ENCODE data around the gene GNAZ. TPM values are rescaled to one million over a fixed set of nuclear protein-coding genes. Genes with fewer than 3 reads are reported as not detected.

GNAZ gene
- total RNA-seq, 1 experiment from 2014 or later = 5.0 TPM

DNA sequence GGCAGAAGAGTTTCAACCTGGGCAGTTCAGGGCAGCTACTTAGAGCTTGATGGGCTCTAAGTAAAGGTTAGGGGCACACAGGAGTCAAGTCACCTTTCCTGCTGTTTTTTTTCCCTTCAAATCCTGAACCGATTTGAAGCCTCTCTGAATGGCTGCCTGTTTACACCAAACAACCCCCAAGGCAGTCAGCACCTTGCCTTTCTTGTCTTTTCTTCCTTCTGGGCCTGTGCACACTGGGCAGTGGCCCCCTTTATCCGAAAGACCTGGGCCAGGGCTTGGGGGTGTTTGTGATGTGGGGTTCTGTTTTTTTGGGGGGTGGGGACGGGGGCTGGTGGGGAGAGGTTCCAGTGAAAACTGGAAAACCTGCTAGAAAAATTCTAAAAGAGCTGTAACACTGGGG, 67.1 kb downstream of the GNAZ start:
- H3K56ac ChIP-seq (ENCODE audit: insufficient read length, low read depth, low read length) = no peak overlapping the region
- H4K5ac ChIP-seq (ENCODE audit: insufficient read length, low read depth, low read length) = no peak overlapping the region
- no peak overlapping the region for H2AK5ac ChIP-seq (ENCODE audit: insufficient read length, low read length)
- no peak overlapping the region for H2BK120ac ChIP-seq (ENCODE audit: low read depth, low read length, poor library complexity, severe bottlenecking)
- H3K23ac ChIP-seq (ENCODE audit: insufficient read length, low read depth, low read length) = no peak overlapping the region
- Mint-ChIP-seq H3K9me3 (no peaks in the 10 kb centered on the region; a peak in 2 of 5 replicates), H3K27me3 (ENCODE audit: low read depth) (peaks cover 37% of the 10 kb centered on the region), H3K4me3 (no peak overlapping the region), H3K36me3 (ENCODE audit: insufficient read depth in 1 of 3, low read depth in 3 of 3) (no peaks in the 10 kb centered on the region), H3K4me1 (peaks cover 8 to 29% of the 10 kb centered on the region in 2 experiments), H3K27ac (no peak overlapping the region; a peak in 1 of 7 replicates)
- H4K91ac ChIP-seq (ENCODE audit: insufficient read length, low read depth, low read length) = no peak overlapping the region
- no peak overlapping the region for H2AFZ ChIP-seq (ENCODE audit: low read length)
- H2BK15ac ChIP-seq (ENCODE audit: low read depth, low read length) = no peak overlapping the region
- no peaks in the 10 kb centered on the region for H3K27me3 ChIP-seq (ENCODE audit: insufficient read depth, low read length)
- H2BK20ac ChIP-seq (ENCODE audit: low read depth, low read length, poor library complexity, severe bottlenecking) = no peak overlapping the region
- WGBS (ENCODE audit: extremely low coverage, insufficient read length, low lambda C conversion rate) = no CpG with 5 or more reads among the region's 3 CpGs
- no peaks in the 10 kb centered on the region for H3K79me1 ChIP-seq (ENCODE audit: insufficient read depth, low read depth, low read length, poor library complexity, severe bottlenecking)
- no peak overlapping the region for H2BK12ac ChIP-seq (ENCODE audit: insufficient read length, low read depth, low read length)
- no peaks in the 10 kb centered on the region for H4K20me1 ChIP-seq (ENCODE audit: control insufficient read depth, insufficient read depth, insufficient read length)
- no peak overlapping the region for H3K14ac ChIP-seq (ENCODE audit: insufficient read depth, low read length)
- H3K9me3 ChIP-seq (ENCODE audit: control insufficient read depth, low read depth, low read length) = no peaks in the 10 kb centered on the region
- no peak overlapping the region for H3T11ph ChIP-seq (ENCODE audit: low read length)
- no peak overlapping the region for H3K18ac ChIP-seq (ENCODE audit: insufficient read length, low read depth, low read length)
- no peaks in the 10 kb centered on the region for H3K79me2 ChIP-seq (ENCODE audit: insufficient read depth, low read length)
- H3K4me1 ChIP-seq (ENCODE audit: insufficient read depth, low read length) = no peaks in the 10 kb centered on the region; the same call in 1 of the 2 replicates
- H4K8ac ChIP-seq (replicated peaks; ENCODE audit: insufficient read length, low read depth, low read length) = no peak overlapping the region
- H2BK5ac ChIP-seq (ENCODE audit: insufficient read length, low read length) = no peak overlapping the region
- TF ChIP-seq, protein P1, sequence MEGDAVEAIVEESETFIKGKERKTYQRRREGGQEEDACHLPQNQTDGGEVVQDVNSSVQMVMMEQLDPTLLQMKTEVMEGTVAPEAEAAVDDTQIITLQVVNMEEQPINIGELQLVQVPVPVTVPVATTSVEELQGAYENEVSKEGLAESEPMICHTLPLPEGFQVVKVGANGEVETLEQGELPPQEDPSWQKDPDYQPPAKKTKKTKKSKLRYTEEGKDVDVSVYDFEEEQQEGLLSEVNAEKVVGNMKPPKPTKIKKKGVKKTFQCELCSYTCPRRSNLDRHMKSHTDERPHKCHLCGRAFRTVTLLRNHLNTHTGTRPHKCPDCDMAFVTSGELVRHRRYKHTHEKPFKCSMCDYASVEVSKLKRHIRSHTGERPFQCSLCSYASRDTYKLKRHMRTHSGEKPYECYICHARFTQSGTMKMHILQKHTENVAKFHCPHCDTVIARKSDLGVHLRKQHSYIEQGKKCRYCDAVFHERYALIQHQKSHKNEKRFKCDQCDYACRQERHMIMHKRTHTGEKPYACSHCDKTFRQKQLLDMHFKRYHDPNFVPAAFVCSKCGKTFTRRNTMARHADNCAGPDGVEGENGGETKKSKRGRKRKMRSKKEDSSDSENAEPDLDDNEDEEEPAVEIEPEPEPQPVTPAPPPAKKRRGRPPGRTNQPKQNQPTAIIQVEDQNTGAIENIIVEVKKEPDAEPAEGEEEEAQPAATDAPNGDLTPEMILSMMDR (conservative IDR thresholded peaks at IDR 0.05) = no peak
- H3K4ac ChIP-seq (ENCODE audit: low read depth, low read length) = no peak overlapping the region
- no peak overlapping the region for H3K9ac ChIP-seq (ENCODE audit: extremely low read depth, insufficient read length, low read length)
- H3K23me2 ChIP-seq (ENCODE audit: insufficient read length, low read depth, low read length, poor library complexity, severe bottlenecking) = no peaks in the 10 kb centered on the region
- DNase-seq = no peak
- H3K4me2 ChIP-seq (ENCODE audit: insufficient read depth, insufficient read length, low read length) = no peak overlapping the region
- no peak overlapping the region for H3K27ac ChIP-seq (ENCODE audit: insufficient read length, low read depth, low read length)
